MM.1S (cell line): Measurements from ENCODE around the gene TMCO4.

Source experiments
- DNase-seq: peaks from one replicate; pipeline ENCODE4 v3.0.0-alpha.2; 2015
- H2AFZ ChIP-seq: fragments of 300-600 bp; sonication (generic); 2 replicates; pipeline ENCODE4 v1.6.0; 2016; ENCODE audit warnings: antibody characterized with exemption, low read length
- H3F3A ChIP-seq: fragments of 300-600 bp; sonication (generic); 2 replicates; pipeline ENCODE4 v1.6.1; 2016; ENCODE audit warnings: mild to moderate bottlenecking, antibody characterized with exemption, low read length, moderate library complexity, mixed read lengths; ENCODE audit not compliant: insufficient read depth
- H3K27ac ChIP-seq: fragments of 300-600 bp; sonication (generic); 2 replicates; pipeline ENCODE4 v1.5.1; 2016; ENCODE audit warnings: mild to moderate bottlenecking, low read length
- H3K27me3 ChIP-seq: fragments of 300-600 bp; sonication (generic); replicated peaks from 2 replicates; pipeline ENCODE4 v1.6.0; 2016; ENCODE audit warnings: low read length; ENCODE audit not compliant: insufficient read depth
- H3K36me3 ChIP-seq: fragments of 300-600 bp; sonication (generic); replicated peaks from 2 replicates; pipeline ENCODE4 v1.6.1; 2016; ENCODE audit warnings: mild to moderate bottlenecking, low read length, mixed read lengths; ENCODE audit not compliant: insufficient read depth
- H3K4me1 ChIP-seq: fragments of 300-600 bp; sonication (generic); 2 replicates; pipeline ENCODE4 v1.6.1; 2016; ENCODE audit warnings: low read length, mixed read lengths
- H3K4me2 ChIP-seq: fragments of 300-600 bp; sonication (generic); 2 replicates; pipeline ENCODE4 v1.6.0; 2016; ENCODE audit warnings: low read depth, low read length
- H3K4me3 ChIP-seq: fragments of 300-600 bp; sonication (generic); 2 replicates; pipeline ENCODE4 v1.5.1; 2016; ENCODE audit warnings: low read length, mixed read lengths
- H3K79me2 ChIP-seq: fragments of 300-600 bp; sonication (generic); 2 replicates; pipeline ENCODE4 v1.6.1; 2016; ENCODE audit warnings: mixed run types, low read length, mixed read lengths
- H3K9ac ChIP-seq: fragments of 300-600 bp; sonication (generic); 2 replicates; pipeline ENCODE4 v1.6.1; 2016; ENCODE audit warnings: low read length, mixed read lengths
- H3K9me2 ChIP-seq: fragments of 300-600 bp; sonication (generic); replicated peaks from 2 replicates; pipeline ENCODE4 v1.6.1; 2016; ENCODE audit warnings: mild to moderate bottlenecking, low read length, mixed read lengths; ENCODE audit not compliant: insufficient read depth
- H3K9me3 ChIP-seq: fragments of 300-600 bp; sonication (generic); replicated peaks from 2 replicates; pipeline ENCODE4 v1.6.1; 2016; ENCODE audit warnings: mild to moderate bottlenecking, low read length, mixed read lengths; ENCODE audit not compliant: insufficient read depth
- H4K20me1 ChIP-seq: fragments of 300-600 bp; sonication (generic); 2 replicates; pipeline ENCODE4 v1.6.1; 2016; ENCODE audit warnings: mild to moderate bottlenecking, low read length, moderate library complexity, mixed read lengths; ENCODE audit not compliant: insufficient read depth
- CTCF ChIP-seq: fragments of 300-600 bp; sonication (generic); IDR thresholded peaks from 2 replicates; pipeline ENCODE4 v1.5.1; 2016; ENCODE audit warnings: antibody characterized with exemption, low read length, mixed read lengths
- EZH2 ChIP-seq: fragments of 300-600 bp; sonication (generic); optimal IDR thresholded peaks from 2 replicates; pipeline ENCODE3; 2017; ENCODE audit warnings: low read depth, mild to moderate bottlenecking, antibody characterized with exemption, low read length, mixed read lengths
- EZH2phosphoT487 ChIP-seq: fragments of 300-600 bp; sonication (generic); IDR thresholded peaks from 2 replicates; pipeline ENCODE4 v1.6.1; 2018; ENCODE audit warnings: antibody characterized with exemption, low read length

Gene TMCO4

GRCh38 chr1:19654886-19655717 lies 144.6 kb downstream of the TMCO4 start:
- Histone ChIP-seq H3F3A (no peaks in the 10 kb centered on the region), H3K4me1 (no peaks in the 10 kb centered on the region; the same call in 1 of the 2 replicates), H3K9me3 (no peaks in the 10 kb centered on the region), H2AFZ (no peak overlapping the region), H3K27ac (no peak overlapping the region), H3K4me3 (no peak overlapping the region), H3K9me2 (no peaks in the 10 kb centered on the region), H4K20me1 (no peaks in the 10 kb centered on the region), H3K27me3 (peaks cover 30% of the 10 kb centered on the region), H3K9ac (no peak overlapping the region), H3K36me3 (no peaks in the 10 kb centered on the region), H3K4me2 (no peak overlapping the region), H3K79me2 (no peaks in the 10 kb centered on the region)
- TF ChIP-seq EZH2 (no peak), EZH2phosphoT487 (no peak), CTCF (no peak)
- no peak for DNase-seq

DNA sequence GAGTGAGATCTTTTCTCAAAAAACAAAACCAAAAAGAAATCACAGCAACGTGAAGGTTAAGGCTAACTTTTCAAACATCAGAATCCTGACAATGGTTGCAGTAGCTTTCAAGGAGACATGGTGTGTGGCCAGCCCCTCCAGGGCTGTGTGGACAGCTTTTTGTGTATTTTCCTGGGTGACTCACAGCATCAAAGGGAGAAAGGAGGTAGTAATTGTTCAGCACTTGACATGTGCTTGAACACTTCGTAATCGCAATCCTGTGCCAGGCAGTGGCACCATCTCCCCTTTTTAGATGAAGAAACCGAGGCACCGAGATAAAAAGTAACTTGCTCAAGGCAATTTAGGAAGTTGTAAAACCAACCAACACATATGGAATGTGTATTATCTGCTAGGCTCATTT lies 145.3 kb downstream of the TMCO4 start:
- Histone ChIP-seq H3K27ac (no peak overlapping the region), H3K4me3 (no peak overlapping the region), H3K79me2 (no peaks in the 10 kb centered on the region), H3K9me2 (no peaks in the 10 kb centered on the region), H3K36me3 (no peaks in the 10 kb centered on the region), H3K4me2 (peak overlapping the region; percentile 57; the same call in 1 of the 2 replicates), H4K20me1 (no peaks in the 10 kb centered on the region), H2AFZ (no peak overlapping the region), H3K27me3 (peaks cover 31% of the 10 kb centered on the region), H3K9ac (no peak overlapping the region), H3K4me1 (no peaks in the 10 kb centered on the region), H3K9me3 (no peaks in the 10 kb centered on the region), H3F3A (no peaks in the 10 kb centered on the region)
- TF ChIP-seq EZH2phosphoT487, result no peak
- TF ChIP-seq CTCF, result no peak
- TF ChIP-seq EZH2, result no peak
- DNase-seq, result no peak

DNA sequence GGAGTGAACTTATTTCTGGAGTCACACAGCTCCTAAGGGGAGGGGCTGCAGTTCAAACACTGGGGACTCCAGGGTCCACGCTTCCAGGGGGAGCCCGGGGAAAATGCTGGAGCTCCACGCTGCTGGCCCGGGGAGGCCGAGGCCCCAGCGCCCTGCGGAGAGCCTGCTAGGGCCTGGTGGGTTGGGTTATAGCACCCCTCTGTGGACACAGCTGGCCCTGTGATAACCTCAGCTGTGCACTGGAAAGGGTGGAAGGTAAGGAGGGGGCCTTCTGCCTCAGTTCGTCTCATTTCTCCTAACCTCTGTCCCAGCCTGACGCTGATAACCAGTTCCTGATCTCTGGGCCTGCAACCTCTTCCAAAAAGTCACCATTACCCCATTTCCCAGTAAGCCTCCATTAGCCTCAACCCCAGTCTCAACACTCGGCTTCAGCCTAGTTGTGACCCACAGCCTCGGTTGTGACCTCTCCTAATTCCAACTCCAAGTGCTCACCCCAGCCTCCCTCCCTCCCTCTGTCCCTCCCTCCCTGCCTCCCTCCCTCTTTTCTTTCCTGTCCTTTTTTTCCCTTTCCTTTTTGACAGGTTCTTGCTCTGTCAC lies 148.5 kb downstream of the TMCO4 start:
- Histone ChIP-seq H3K4me3 (no peak overlapping the region), H3F3A (no peaks in the 10 kb centered on the region), H3K4me2 (peak overlapping the region; percentile 21; the same call in 1 of the 2 replicates), H3K79me2 (no peaks in the 10 kb centered on the region), H3K36me3 (no peaks in the 10 kb centered on the region), H3K27me3 (peaks cover 46% of the 10 kb centered on the region), H4K20me1 (no peaks in the 10 kb centered on the region), H3K9ac (no peak overlapping the region), H3K4me1 (no peaks in the 10 kb centered on the region), H3K9me3 (no peaks in the 10 kb centered on the region), H3K27ac (no peak overlapping the region), H2AFZ (no peak overlapping the region), H3K9me2 (no peaks in the 10 kb centered on the region)
- DNase-seq, result peak; percentile 10
- TF ChIP-seq CTCF, result peak; percentile 54
- no peak for TF ChIP-seq EZH2phosphoT487
- TF ChIP-seq EZH2, result no peak
